ENCODE measurements around the gene NTM. TPM values are rescaled to one million over a fixed set of nuclear protein-coding genes. Genes with fewer than 3 reads are reported as not detected.

NTM gene
- total RNA-seq, 1 experiment from 2014 or later: 16.4 TPM

DNA sequence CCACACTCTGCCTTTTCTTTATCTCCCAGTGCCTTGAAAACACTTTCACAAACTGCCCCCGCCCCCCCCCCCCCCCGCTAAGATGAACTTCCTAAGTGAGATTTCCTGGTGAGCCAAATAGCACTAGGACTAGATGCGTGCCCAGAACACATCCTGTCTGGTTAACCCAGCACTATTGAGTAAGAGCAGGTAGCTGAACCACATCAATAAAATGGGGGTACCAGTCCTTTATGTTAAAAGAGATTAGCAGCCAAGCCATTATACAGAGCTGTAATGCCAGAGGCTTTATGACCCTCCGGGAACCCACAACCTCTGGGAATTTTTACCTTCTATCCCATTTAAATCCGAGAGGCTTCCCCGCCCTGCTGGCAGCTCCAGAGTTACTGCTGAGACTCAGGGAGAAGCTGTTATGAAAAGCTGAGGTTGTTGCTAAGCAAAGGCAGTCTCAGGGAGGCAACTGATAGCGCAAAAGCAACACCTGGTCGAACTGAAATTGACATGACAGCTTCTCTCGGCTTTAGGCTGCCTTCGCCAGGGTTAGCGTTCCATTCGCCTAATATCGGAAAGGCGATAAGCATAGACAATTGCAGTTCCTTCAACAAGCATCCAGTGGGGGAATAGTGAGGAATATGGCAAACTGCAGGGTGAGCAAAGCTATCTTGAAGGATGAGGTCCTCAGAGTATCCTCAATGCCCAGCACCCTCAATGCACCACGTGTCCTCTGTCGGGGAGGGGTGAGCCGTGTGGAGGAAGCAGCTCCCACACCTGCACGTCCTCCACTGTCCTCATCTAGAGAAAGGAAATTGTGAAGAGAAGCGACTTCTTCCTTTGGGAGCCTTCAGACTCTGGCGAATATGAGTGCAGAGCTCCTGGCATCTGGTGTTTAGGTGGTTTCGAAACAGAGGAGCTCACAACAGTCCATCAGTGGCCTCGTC lies 977.0 kb downstream of the NTM start (continued):
- no peak for TF ChIP-seq CREM (CRISPR knock-in tag; IDR thresholded peaks at IDR 0.05)
- TF ChIP-seq, protein P1, sequence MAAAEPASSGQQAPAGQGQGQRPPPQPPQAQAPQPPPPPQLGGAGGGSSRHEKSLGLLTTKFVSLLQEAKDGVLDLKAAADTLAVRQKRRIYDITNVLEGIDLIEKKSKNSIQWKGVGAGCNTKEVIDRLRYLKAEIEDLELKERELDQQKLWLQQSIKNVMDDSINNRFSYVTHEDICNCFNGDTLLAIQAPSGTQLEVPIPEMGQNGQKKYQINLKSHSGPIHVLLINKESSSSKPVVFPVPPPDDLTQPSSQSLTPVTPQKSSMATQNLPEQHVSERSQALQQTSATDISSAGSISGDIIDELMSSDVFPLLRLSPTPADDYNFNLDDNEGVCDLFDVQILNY (CRISPR knock-in tag; IDR thresholded peaks at IDR 0.05): no peak
- TF ChIP-seq, protein P2, sequence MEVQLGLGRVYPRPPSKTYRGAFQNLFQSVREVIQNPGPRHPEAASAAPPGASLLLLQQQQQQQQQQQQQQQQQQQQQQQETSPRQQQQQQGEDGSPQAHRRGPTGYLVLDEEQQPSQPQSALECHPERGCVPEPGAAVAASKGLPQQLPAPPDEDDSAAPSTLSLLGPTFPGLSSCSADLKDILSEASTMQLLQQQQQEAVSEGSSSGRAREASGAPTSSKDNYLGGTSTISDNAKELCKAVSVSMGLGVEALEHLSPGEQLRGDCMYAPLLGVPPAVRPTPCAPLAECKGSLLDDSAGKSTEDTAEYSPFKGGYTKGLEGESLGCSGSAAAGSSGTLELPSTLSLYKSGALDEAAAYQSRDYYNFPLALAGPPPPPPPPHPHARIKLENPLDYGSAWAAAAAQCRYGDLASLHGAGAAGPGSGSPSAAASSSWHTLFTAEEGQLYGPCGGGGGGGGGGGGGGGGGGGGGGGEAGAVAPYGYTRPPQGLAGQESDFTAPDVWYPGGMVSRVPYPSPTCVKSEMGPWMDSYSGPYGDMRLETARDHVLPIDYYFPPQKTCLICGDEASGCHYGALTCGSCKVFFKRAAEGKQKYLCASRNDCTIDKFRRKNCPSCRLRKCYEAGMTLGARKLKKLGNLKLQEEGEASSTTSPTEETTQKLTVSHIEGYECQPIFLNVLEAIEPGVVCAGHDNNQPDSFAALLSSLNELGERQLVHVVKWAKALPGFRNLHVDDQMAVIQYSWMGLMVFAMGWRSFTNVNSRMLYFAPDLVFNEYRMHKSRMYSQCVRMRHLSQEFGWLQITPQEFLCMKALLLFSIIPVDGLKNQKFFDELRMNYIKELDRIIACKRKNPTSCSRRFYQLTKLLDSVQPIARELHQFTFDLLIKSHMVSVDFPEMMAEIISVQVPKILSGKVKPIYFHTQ (CRISPR knock-in tag; IDR thresholded peaks at IDR 0.05): no peak
- TF ChIP-seq, protein P3, sequence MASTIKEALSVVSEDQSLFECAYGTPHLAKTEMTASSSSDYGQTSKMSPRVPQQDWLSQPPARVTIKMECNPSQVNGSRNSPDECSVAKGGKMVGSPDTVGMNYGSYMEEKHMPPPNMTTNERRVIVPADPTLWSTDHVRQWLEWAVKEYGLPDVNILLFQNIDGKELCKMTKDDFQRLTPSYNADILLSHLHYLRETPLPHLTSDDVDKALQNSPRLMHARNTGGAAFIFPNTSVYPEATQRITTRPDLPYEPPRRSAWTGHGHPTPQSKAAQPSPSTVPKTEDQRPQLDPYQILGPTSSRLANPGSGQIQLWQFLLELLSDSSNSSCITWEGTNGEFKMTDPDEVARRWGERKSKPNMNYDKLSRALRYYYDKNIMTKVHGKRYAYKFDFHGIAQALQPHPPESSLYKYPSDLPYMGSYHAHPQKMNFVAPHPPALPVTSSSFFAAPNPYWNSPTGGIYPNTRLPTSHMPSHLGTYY (CRISPR knock-in tag; IDR thresholded peaks at IDR 0.05): no peak
- no peak for TF ChIP-seq CBFB (CRISPR knock-in tag; IDR thresholded peaks at IDR 0.05; ENCODE audit: low read depth)
- no peak for TF ChIP-seq TEAD4 (CRISPR knock-in tag; IDR thresholded peaks at IDR 0.05)

DNA sequence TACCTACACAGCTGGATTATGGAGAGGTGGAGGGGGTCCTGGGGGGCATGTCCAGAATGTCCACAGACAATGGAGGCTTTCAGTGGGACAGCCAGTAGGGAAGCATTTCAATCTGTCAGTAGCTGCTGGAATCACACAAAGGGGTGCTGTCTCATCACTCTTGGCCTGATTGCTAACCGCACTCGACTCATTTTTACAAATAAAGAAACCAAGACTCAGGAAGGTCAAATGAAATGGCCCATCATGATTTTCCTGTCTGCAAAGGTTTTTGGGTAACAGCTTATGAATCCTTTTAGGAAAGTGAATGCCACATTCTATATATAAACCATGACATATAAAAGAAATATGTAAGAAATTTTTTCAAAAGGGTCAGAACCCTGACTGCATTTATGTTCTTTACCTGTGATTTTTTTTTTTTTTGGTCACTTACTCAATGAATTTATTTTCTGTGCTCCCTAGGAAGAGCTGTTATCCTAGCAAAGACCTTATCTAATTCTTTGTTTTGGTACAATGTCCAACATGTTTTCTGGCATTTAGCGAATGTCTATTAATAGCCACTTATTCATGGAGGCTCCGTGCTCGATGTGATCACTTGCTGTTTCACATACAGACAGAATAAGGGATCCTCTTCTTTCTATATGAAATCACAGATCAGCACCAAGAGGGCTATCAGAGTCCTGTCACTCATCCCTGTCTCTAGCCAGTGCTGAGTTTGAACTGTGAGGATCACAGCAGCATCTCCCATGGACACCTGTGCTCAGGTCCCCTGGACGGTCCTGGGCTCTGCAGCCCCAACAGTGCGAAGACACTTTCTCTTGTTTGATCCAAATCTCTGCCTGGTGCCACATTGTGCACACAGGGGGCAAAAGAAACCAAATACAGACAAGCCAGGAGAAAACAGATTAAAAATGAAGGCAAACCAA lies 979.7 kb downstream of the NTM start:
- Mint-ChIP-seq H3K27ac (no peak overlapping the region), H3K36me3 (no peaks in the 10 kb centered on the region), H3K27me3 (ENCODE audit: low read depth) (no peaks in the 10 kb centered on the region), H3K4me1 (peaks cover 9% of the 10 kb centered on the region), H3K4me3 (no peak overlapping the region), H3K9me3 (no peaks in the 10 kb centered on the region)
- ATAC-seq: no peak
- ChIA-PET POLR2A (no interaction called here), CTCF (no interaction called here)
- DNase-seq (ENCODE audit: low spot score): no peak
- TF ChIP-seq, protein P4, sequence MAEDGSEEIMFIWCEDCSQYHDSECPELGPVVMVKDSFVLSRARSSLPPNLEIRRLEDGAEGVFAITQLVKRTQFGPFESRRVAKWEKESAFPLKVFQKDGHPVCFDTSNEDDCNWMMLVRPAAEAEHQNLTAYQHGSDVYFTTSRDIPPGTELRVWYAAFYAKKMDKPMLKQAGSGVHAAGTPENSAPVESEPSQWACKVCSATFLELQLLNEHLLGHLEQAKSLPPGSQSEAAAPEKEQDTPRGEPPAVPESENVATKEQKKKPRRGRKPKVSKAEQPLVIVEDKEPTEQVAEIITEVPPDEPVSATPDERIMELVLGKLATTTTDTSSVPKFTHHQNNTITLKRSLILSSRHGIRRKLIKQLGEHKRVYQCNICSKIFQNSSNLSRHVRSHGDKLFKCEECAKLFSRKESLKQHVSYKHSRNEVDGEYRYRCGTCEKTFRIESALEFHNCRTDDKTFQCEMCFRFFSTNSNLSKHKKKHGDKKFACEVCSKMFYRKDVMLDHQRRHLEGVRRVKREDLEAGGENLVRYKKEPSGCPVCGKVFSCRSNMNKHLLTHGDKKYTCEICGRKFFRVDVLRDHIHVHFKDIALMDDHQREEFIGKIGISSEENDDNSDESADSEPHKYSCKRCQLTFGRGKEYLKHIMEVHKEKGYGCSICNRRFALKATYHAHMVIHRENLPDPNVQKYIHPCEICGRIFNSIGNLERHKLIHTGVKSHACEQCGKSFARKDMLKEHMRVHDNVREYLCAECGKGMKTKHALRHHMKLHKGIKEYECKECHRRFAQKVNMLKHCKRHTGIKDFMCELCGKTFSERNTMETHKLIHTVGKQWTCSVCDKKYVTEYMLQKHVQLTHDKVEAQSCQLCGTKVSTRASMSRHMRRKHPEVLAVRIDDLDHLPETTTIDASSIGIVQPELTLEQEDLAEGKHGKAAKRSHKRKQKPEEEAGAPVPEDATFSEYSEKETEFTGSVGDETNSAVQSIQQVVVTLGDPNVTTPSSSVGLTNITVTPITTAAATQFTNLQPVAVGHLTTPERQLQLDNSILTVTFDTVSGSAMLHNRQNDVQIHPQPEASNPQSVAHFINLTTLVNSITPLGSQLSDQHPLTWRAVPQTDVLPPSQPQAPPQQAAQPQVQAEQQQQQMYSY (CRISPR knock-in tag; IDR thresholded peaks at IDR 0.05): no peak
- TF ChIP-seq MXD4 (CRISPR knock-in tag; IDR thresholded peaks at IDR 0.05; ENCODE audit: borderline replicate concordance) (no peak), RORB (CRISPR knock-in tag; IDR thresholded peaks at IDR 0.05) (no peak), TEAD4 (CRISPR knock-in tag; IDR thresholded peaks at IDR 0.05) (no peak), HMGA2 (CRISPR knock-in tag; IDR thresholded peaks at IDR 0.05) (no peak), NR2C2 (CRISPR knock-in tag; IDR thresholded peaks at IDR 0.05) (no peak)
- TF ChIP-seq, protein P5, sequence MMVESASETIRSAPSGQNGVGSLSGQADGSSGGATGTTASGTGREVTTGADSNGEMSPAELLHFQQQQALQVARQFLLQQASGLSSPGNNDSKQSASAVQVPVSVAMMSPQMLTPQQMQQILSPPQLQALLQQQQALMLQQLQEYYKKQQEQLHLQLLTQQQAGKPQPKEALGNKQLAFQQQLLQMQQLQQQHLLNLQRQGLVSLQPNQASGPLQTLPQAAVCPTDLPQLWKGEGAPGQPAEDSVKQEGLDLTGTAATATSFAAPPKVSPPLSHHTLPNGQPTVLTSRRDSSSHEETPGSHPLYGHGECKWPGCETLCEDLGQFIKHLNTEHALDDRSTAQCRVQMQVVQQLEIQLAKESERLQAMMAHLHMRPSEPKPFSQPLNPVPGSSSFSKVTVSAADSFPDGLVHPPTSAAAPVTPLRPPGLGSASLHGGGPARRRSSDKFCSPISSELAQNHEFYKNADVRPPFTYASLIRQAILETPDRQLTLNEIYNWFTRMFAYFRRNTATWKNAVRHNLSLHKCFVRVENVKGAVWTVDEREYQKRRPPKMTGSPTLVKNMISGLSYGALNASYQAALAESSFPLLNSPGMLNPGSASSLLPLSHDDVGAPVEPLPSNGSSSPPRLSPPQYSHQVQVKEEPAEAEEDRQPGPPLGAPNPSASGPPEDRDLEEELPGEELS (CRISPR knock-in tag; IDR thresholded peaks at IDR 0.05): no peak
- TF ChIP-seq, protein P6, sequence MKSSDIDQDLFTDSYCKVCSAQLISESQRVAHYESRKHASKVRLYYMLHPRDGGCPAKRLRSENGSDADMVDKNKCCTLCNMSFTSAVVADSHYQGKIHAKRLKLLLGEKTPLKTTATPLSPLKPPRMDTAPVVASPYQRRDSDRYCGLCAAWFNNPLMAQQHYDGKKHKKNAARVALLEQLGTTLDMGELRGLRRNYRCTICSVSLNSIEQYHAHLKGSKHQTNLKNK (CRISPR knock-in tag; IDR thresholded peaks at IDR 0.05): no peak
- TF ChIP-seq, protein P7, sequence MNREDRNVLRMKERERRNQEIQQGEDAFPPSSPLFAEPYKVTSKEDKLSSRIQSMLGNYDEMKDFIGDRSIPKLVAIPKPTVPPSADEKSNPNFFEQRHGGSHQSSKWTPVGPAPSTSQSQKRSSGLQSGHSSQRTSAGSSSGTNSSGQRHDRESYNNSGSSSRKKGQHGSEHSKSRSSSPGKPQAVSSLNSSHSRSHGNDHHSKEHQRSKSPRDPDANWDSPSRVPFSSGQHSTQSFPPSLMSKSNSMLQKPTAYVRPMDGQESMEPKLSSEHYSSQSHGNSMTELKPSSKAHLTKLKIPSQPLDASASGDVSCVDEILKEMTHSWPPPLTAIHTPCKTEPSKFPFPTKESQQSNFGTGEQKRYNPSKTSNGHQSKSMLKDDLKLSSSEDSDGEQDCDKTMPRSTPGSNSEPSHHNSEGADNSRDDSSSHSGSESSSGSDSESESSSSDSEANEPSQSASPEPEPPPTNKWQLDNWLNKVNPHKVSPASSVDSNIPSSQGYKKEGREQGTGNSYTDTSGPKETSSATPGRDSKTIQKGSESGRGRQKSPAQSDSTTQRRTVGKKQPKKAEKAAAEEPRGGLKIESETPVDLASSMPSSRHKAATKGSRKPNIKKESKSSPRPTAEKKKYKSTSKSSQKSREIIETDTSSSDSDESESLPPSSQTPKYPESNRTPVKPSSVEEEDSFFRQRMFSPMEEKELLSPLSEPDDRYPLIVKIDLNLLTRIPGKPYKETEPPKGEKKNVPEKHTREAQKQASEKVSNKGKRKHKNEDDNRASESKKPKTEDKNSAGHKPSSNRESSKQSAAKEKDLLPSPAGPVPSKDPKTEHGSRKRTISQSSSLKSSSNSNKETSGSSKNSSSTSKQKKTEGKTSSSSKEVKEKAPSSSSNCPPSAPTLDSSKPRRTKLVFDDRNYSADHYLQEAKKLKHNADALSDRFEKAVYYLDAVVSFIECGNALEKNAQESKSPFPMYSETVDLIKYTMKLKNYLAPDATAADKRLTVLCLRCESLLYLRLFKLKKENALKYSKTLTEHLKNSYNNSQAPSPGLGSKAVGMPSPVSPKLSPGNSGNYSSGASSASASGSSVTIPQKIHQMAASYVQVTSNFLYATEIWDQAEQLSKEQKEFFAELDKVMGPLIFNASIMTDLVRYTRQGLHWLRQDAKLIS (CRISPR knock-in tag; IDR thresholded peaks at IDR 0.05; ENCODE audit: borderline replicate concordance): no peak
- TF ChIP-seq, protein P8, sequence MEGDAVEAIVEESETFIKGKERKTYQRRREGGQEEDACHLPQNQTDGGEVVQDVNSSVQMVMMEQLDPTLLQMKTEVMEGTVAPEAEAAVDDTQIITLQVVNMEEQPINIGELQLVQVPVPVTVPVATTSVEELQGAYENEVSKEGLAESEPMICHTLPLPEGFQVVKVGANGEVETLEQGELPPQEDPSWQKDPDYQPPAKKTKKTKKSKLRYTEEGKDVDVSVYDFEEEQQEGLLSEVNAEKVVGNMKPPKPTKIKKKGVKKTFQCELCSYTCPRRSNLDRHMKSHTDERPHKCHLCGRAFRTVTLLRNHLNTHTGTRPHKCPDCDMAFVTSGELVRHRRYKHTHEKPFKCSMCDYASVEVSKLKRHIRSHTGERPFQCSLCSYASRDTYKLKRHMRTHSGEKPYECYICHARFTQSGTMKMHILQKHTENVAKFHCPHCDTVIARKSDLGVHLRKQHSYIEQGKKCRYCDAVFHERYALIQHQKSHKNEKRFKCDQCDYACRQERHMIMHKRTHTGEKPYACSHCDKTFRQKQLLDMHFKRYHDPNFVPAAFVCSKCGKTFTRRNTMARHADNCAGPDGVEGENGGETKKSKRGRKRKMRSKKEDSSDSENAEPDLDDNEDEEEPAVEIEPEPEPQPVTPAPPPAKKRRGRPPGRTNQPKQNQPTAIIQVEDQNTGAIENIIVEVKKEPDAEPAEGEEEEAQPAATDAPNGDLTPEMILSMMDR (IDR thresholded peaks at IDR 0.05): no peak
